Sigmoid colon (tissue), 3 donors: ENCODE results near the gene ALDH1L1.

Source experiments
- POLR2A ChIP-seq, 2 donors: fragments of 450-650 bp; IDR thresholded peaks; one replicate each; pipeline ENCODE4 v1.6.1; 2016; ENCODE audit warnings: antibody characterized with exemption in 2 of 2, mild to moderate bottlenecking in 2 of 2, moderate library complexity in 2 of 2
- TF ChIP-seq, protein P1 (sequence below), 4 experiments: fragments of 450-650 bp in 3 of 4; fragments of 200-600 bp in 1 of 4; IDR thresholded peaks; one replicate each; pipeline ENCODE4 v1.5.1; 2016 to 2019; ENCODE audit warnings: antibody characterized with exemption in 4 of 4, mild to moderate bottlenecking in 3 of 4, moderate library complexity in 2 of 4

DNA sequence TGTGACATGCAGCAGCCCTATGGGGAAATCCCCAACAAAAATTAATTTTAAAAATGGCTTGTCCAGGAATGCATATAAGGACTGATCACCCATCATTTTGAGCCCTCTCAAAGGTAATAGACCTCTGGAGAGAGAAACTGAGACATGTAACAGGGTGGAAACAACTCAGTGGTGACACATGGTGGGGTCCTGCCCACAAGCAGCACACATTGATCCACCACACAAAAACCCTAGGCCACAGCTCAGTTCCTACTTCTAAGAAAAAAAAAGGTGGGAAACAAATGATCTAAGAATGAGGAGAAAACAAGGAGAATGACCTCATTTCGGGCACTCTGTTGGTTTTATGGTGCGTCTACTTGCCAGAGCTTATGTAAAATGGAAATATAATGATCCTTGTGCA lies 94.5 kb downstream of the ALDH1L1 start:
- TF ChIP-seq POLR2A (IDR thresholded peaks at IDR 0.05), result no peak
- TF ChIP-seq, protein P1, sequence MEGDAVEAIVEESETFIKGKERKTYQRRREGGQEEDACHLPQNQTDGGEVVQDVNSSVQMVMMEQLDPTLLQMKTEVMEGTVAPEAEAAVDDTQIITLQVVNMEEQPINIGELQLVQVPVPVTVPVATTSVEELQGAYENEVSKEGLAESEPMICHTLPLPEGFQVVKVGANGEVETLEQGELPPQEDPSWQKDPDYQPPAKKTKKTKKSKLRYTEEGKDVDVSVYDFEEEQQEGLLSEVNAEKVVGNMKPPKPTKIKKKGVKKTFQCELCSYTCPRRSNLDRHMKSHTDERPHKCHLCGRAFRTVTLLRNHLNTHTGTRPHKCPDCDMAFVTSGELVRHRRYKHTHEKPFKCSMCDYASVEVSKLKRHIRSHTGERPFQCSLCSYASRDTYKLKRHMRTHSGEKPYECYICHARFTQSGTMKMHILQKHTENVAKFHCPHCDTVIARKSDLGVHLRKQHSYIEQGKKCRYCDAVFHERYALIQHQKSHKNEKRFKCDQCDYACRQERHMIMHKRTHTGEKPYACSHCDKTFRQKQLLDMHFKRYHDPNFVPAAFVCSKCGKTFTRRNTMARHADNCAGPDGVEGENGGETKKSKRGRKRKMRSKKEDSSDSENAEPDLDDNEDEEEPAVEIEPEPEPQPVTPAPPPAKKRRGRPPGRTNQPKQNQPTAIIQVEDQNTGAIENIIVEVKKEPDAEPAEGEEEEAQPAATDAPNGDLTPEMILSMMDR (IDR thresholded peaks at IDR 0.05), result no peak
